Activated CD8-positive, alpha-beta memory T cell treated with anti-CD3 and anti-CD28 coated beads for 24 hours (primary cell): ENCODE data around the gene NELFE.
"Not testable (repeated sequence)": the region's sequence is repeated elsewhere in the genome, so short reads cannot be mapped to it uniquely, and the experiment has no call there.

ENCODE experiments used
- DNase-seq: peaks from one replicate; pipeline ENCODE4 v3.0.0-alpha.2; 2020

Gene NELFE

GRCh38 chr6:31958741-31959739 is at the start of gene NELFE, which contains the start of gene SKIC2:
Gene NELFE (minus strand): TSS chr6:31958971. CDS start chr6:31958446, 525 bp downstream.
Gene SKIC2 (plus strand): TSS chr6:31959175. CDS start chr6:31959193, 18 bp downstream.
- DNase-seq: peak; percentile 98

- DNase-seq: not testable (repeated sequence)
Measured at GRCh38 chr6:32008037-32008436, 49.3 kb upstream of the NELFE start.

- DNase-seq: not testable (repeated sequence)
Measured at GRCh38 chr6:32007086-32007485, 48.3 kb upstream of the NELFE start.

- DNase-seq: not testable (repeated sequence)
Measured at GRCh38 chr6:32005991-32006529, 47.3 kb upstream of the NELFE start.

- not testable (repeated sequence) for DNase-seq
Measured at GRCh38 chr6:32005538-32005880, 46.7 kb upstream of the NELFE start.

- not testable (repeated sequence) for DNase-seq
Measured at GRCh38 chr6:32004864-32005537, 46.2 kb upstream of the NELFE start.

GRCh38 chr6:32004393-32004792 is 45.6 kb upstream of the NELFE start:
- not testable (repeated sequence) for DNase-seq

- DNase-seq: not testable (repeated sequence)
Measured at GRCh38 chr6:32003301-32003700, 44.5 kb upstream of the NELFE start.

- not testable (repeated sequence) for DNase-seq
Measured at GRCh38 chr6:32002546-32003268, 43.9 kb upstream of the NELFE start.

GRCh38 chr6:31996385-31996784 is 37.6 kb upstream of the NELFE start:
- not testable (repeated sequence) for DNase-seq

- not testable (repeated sequence) for DNase-seq
Measured at GRCh38 chr6:31994421-31994820, 35.6 kb upstream of the NELFE start.

GRCh38 chr6:31989363-31989762 is 30.6 kb upstream of the NELFE start:
- not testable (repeated sequence) for DNase-seq

- not testable (repeated sequence) for DNase-seq
Measured at GRCh38 chr6:31981744-31982143, 23.0 kb upstream of the NELFE start, which contains the start of gene C4A. Gene C4A (plus strand): TSS chr6:31982057. CDS start chr6:31982108, 51 bp downstream.

GRCh38 chr6:31980998-31981397 is 22.2 kb upstream of the NELFE start:
- not testable (repeated sequence) for DNase-seq

GRCh38 chr6:31980195-31980876 is 21.6 kb upstream of the NELFE start:
- DNase-seq: not testable (repeated sequence)

- DNase-seq: no peak
Measured at GRCh38 chr6:31979238-31979898, 20.6 kb upstream of the NELFE start.

- no peak for DNase-seq
Measured at GRCh38 chr6:31978831-31979230, 20.1 kb upstream of the NELFE start.

GRCh38 chr6:31977816-31978431 is 19.2 kb upstream of the NELFE start:
- no peak for DNase-seq

GRCh38 chr6:31976065-31976464 is 17.3 kb upstream of the NELFE start:
- DNase-seq: not testable (repeated sequence)

- no peak for DNase-seq
Measured at GRCh38 chr6:31972709-31973350, 14.1 kb upstream of the NELFE start.
